Hepatocyte (in vitro differentiated cells): ENCODE data around the gene AHNAK. TPM values are rescaled to one million over a fixed set of nuclear protein-coding genes. Genes with fewer than 3 reads are reported as not detected.

Experiments used
- DNase-seq: peaks from one replicate; pipeline ENCODE4 v3.0.0-alpha.2; 2016; ENCODE audit warnings: low spot score
- H2AFZ ChIP-seq: fragments of 200-600 bp; sonication (generic); 2 replicates; pipeline ENCODE4 v1.6.0; 2016; ENCODE audit warnings: antibody characterized with exemption, mild to moderate bottlenecking
- H3K27ac ChIP-seq: fragments of 200-600 bp; sonication (generic); 2 replicates; pipeline ENCODE4 v1.5.1; 2016; ENCODE audit warnings: mild to moderate bottlenecking
- H3K27me3 ChIP-seq: fragments of 200-600 bp; sonication (generic); 2 replicates; pipeline ENCODE4 v1.6.1; 2016
- H3K36me3 ChIP-seq: fragments of 200-600 bp; sonication (generic); replicated peaks from 2 replicates; pipeline ENCODE4 v1.5.1; 2016; ENCODE audit warnings: low read depth; ENCODE audit not compliant: insufficient read depth
- H3K4me1 ChIP-seq: fragments of 200-600 bp; sonication (generic); 2 replicates; pipeline ENCODE4 v1.5.1; 2016; ENCODE audit warnings: mild to moderate bottlenecking, moderate library complexity; ENCODE audit not compliant: insufficient read depth
- H3K4me2 ChIP-seq: fragments of 200-600 bp; sonication (generic); 2 replicates; pipeline ENCODE4 v1.6.0; 2016
- H3K4me3 ChIP-seq: fragments of 200-600 bp; sonication (generic); 2 replicates; pipeline ENCODE4 v1.5.1; 2016; ENCODE audit warnings: mild to moderate bottlenecking
- H3K79me2 ChIP-seq: fragments of 200-600 bp; sonication (generic); 2 replicates; pipeline ENCODE4 v1.6.0; 2017; ENCODE audit warnings: mild to moderate bottlenecking
- H3K9me2 ChIP-seq: fragments of 200-600 bp; sonication (generic); replicated peaks from 2 replicates; pipeline ENCODE4 v1.6.0; 2017; ENCODE audit warnings: mild to moderate bottlenecking; ENCODE audit not compliant: insufficient read depth
- H3K9me3 ChIP-seq: fragments of 200-600 bp; sonication (generic); 2 replicates; pipeline ENCODE4 v1.5.1; 2016; ENCODE audit warnings: low read depth, mild to moderate bottlenecking
- H4K20me1 ChIP-seq: fragments of 200-600 bp; sonication (generic); 2 replicates; pipeline ENCODE4 v1.6.0; 2016; ENCODE audit warnings: mild to moderate bottlenecking; ENCODE audit not compliant: insufficient read depth, poor library complexity, severe bottlenecking
- CTCF ChIP-seq: fragments of 200-600 bp; sonication (generic); IDR thresholded peaks from 2 replicates; pipeline ENCODE4 v1.5.1; 2016; ENCODE audit warnings: antibody characterized with exemption, mild to moderate bottlenecking; ENCODE audit not compliant: poor library complexity
- EZH2 ChIP-seq: fragments of 200-600 bp; sonication (generic); IDR thresholded peaks from 2 replicates; pipeline ENCODE4 v1.6.1; 2016; ENCODE audit warnings: antibody characterized with exemption, mild to moderate bottlenecking, borderline replicate concordance
- EZH2phosphoT487 ChIP-seq: fragments of 200-600 bp; sonication (generic); IDR thresholded peaks from one replicate; pipeline ENCODE4 v1.6.1; 2018; ENCODE audit warnings: antibody characterized with exemption, mild to moderate bottlenecking, low read depth, moderate library complexity; ENCODE audit not compliant: unreplicated experiment, severe bottlenecking
- WGBS: methylation state at CpG from one replicate; pipeline ENCODE4 v1.1.6; 2016; ENCODE audit warnings: low lambda C conversion rate; ENCODE audit errors: missing lambda C conversion rate; 5-methylcytosine and 5-hydroxymethylcytosine counted together
- polyA plus RNA-seq: library from polyadenylated mRNA; unstranded; fragments of >200 nt; fragmentation: Nextera tagmentation; extraction: Ambion mirVana; gene quantifications from 2 replicates; pipeline ENCODE4 v1.2.1, GENCODE V29; 2016
- total RNA-seq: library from RNA; depleted of rRNA; stranded (reverse); fragments of >200 nt; gene quantifications from 2 replicates; pipeline ENCODE4 v1.2.3, GENCODE V29; 2014

Gene AHNAK
- total and polyA plus RNA-seq, 2 experiments from 2014 or later: 47.6 to 237 TPM

DNA sequence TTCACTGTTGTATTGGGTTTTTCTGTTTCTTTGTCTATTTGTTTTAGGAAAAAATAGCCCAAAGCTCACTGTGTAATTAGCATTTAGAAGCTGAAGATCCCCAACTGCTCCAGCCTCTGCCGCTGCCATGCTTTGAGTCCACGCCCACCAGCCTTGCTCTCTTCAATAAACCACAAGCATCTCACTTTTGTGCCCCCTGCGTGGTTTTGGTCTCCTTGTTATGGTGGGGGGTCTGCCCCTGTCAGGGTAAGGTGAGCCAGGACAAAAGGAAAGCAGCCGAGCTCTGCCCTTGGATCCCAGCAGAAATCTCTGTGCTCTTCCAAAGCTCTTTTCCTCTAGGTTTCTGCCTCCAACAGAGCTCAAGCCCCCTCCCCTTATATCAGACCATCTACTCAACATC, 123.6 kb downstream of the AHNAK start:
- Histone ChIP-seq H3K79me2 (no peaks in the 10 kb centered on the region), H3K9me2 (no peaks in the 10 kb centered on the region), H3K27ac (peak overlapping the region; percentile 17), H3K4me3 (no peak overlapping the region), H4K20me1 (no peaks in the 10 kb centered on the region), H2AFZ (no peak overlapping the region), H3K36me3 (no peaks in the 10 kb centered on the region), H3K9me3 (no peaks in the 10 kb centered on the region), H3K4me1 (peaks cover 43% of the 10 kb centered on the region), H3K27me3 (no peaks in the 10 kb centered on the region), H3K4me2 (peak overlapping the region; percentile 9)
- TF ChIP-seq EZH2phosphoT487: no peak
- no peak for DNase-seq
- WGBS: 67% methylated on average over 4 of the region's 4 CpGs

- TF ChIP-seq EZH2phosphoT487 (no peak), EZH2 (no peak), CTCF (no peak)
- Histone ChIP-seq H3K4me1 (peaks cover 33% of the 10 kb centered on the region), H3K4me3 (no peak overlapping the region), H3K27me3 (no peaks in the 10 kb centered on the region), H3K27ac (no peak overlapping the region), H3K9me2 (no peaks in the 10 kb centered on the region), H3K9me3 (no peaks in the 10 kb centered on the region), H3K36me3 (no peaks in the 10 kb centered on the region), H3K79me2 (no peaks in the 10 kb centered on the region), H3K4me2 (no peak overlapping the region), H2AFZ (no peak overlapping the region), H4K20me1 (no peaks in the 10 kb centered on the region)
- 67% methylated on average over 7 of the region's 7 CpGs for WGBS
- no peak for DNase-seq
These were observed 124.6 kb downstream of the AHNAK start for GRCh38 chr11:62421996-62422395.

DNA sequence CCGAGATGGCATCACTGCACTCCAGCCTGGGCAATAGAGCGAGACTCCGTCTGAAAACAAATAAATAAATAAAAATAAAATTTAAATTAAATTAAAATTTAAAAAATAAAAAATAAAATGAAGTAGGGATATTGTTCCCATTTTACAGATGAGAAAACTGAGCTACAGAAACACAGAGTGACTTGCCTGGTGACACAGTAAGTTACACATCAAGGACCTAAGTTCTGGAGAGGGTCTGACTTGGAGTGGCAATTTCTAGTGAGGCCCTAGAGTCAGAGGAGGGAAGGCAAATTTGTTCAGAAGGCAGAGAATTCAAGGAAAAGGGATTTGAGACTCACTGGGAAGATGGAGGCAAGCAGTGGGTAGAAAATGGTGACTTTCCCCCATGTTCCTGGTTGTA, 125.7 kb downstream of the AHNAK start:
- no peaks in the 10 kb centered on the region for H3K9me2 ChIP-seq
- no peak overlapping the region for H3K4me3 ChIP-seq
- no peak overlapping the region for H2AFZ ChIP-seq
- DNase-seq: no peak
- TF ChIP-seq CTCF (no peak), EZH2phosphoT487 (no peak), EZH2 (no peak)
- no peak overlapping the region for H3K27ac ChIP-seq
- H3K9me3 ChIP-seq: no peaks in the 10 kb centered on the region
- H4K20me1 ChIP-seq: no peaks in the 10 kb centered on the region
- H3K36me3 ChIP-seq: no peaks in the 10 kb centered on the region
- H3K4me2 ChIP-seq: no peak overlapping the region
- H3K27me3 ChIP-seq: no peaks in the 10 kb centered on the region
- peaks cover 31% of the 10 kb centered on the region for H3K4me1 ChIP-seq
- 91% methylated on average over 3 of the region's 3 CpGs for WGBS
- no peaks in the 10 kb centered on the region for H3K79me2 ChIP-seq

DNA sequence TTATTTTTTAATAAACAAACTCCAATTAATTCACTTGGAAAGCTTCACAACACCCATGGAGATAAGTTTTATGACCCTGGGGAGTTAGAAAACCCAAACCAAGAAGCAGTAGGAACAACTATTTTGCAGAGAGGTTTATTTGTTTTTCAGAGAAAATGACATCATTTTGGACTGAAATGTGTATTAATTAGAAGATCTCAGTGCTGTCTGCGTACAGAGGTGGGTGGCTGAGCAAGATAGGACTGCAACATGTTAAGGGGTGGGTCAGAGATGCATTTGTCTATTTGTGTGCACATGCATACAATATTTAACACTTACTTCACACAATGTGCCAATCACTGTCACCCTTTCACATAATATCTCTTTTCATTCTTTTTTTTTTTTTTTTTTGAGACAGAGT, 126.7 kb downstream of the AHNAK start:
- no peaks in the 10 kb centered on the region for H3K36me3 ChIP-seq
- H4K20me1 ChIP-seq: no peaks in the 10 kb centered on the region
- no peak for TF ChIP-seq CTCF
- TF ChIP-seq EZH2phosphoT487: no peak
- TF ChIP-seq EZH2: no peak
- DNase-seq: no peak
- H3K27me3 ChIP-seq: no peaks in the 10 kb centered on the region
- no peaks in the 10 kb centered on the region for H3K79me2 ChIP-seq
- peak overlapping the region; percentile 46 for H3K4me2 ChIP-seq
- H2AFZ ChIP-seq: no peak overlapping the region
- H3K27ac ChIP-seq: peak overlapping the region; percentile 46
- no peak overlapping the region for H3K4me3 ChIP-seq
- WGBS: 63% methylated on average over 1 of the region's 1 CpG
- H3K9me3 ChIP-seq: no peaks in the 10 kb centered on the region
- H3K4me1 ChIP-seq: peaks cover 31% of the 10 kb centered on the region
- no peaks in the 10 kb centered on the region for H3K9me2 ChIP-seq
